HepG2 (cell line): ENCODE data around the gene ZBTB32. TPM values are rescaled to one million over a fixed set of nuclear protein-coding genes. Genes with fewer than 3 reads are reported as not detected.

Experiments
- DNMT3B ChIP-seq: conservative IDR thresholded peaks from 2 replicates; pipeline ENCODE4 v1.6.1; 2016; ENCODE audit warnings: missing biosample characterization, control low read depth
- ERF ChIP-seq: IDR thresholded peaks from 2 replicates; pipeline ENCODE4 v1.6.1; 2018; ENCODE audit warnings: missing biosample characterization, missing genetic modification reagents
- GPN1 ChIP-seq: sonication (generic); formaldehyde crosslinking; IDR thresholded peaks from 2 replicates; pipeline ENCODE4 v1.5.1; 2020; ENCODE audit warnings: missing genetic modification reagents, borderline replicate concordance
- HNRNPK ChIP-seq: fragments of 200-400 bp; formaldehyde crosslinking; IDR thresholded peaks from 2 replicates; pipeline ENCODE4 v1.6.1; 2018; ENCODE audit warnings: low read length, low read depth, moderate library complexity, mild to moderate bottlenecking; ENCODE audit not compliant: poor library complexity, severe bottlenecking
- MBNL3 ChIP-seq: fragments of 250-450 bp; sonication (Bioruptor Pico); conservative IDR thresholded peaks from 2 replicates; pipeline ENCODE4 v1.8.0; 2022; ENCODE audit warnings: mild to moderate bottlenecking, inconsistent platforms
- NFKB2 ChIP-seq: sonication (generic); formaldehyde crosslinking; IDR thresholded peaks from 2 replicates; pipeline ENCODE4 v1.4.0; 2020; ENCODE audit warnings: missing genetic modification reagents, borderline replicate concordance
- PCBP1 ChIP-seq: fragments of 200-400 bp; formaldehyde crosslinking; IDR thresholded peaks from 2 replicates; pipeline ENCODE4 v1.6.1; 2017; ENCODE audit warnings: mild to moderate bottlenecking, low read depth, low read length, borderline replicate concordance
- SNRNP70 ChIP-seq: fragments of 200-400 bp; formaldehyde crosslinking; IDR thresholded peaks from 2 replicates; pipeline ENCODE4 v1.6.1; 2017; ENCODE audit warnings: mild to moderate bottlenecking, low read depth, low read length, moderate library complexity
- SRF ChIP-seq: IDR thresholded peaks from 2 replicates; pipeline ENCODE4 v1.6.1; 2011; ENCODE audit warnings: mild to moderate bottlenecking, low read depth, low read length, moderate library complexity
- ZFP90 ChIP-seq: sonication (generic); formaldehyde crosslinking; IDR thresholded peaks from 2 replicates; pipeline ENCODE4 v1.8.0; 2022; ENCODE audit warnings: missing genetic modification reagents, mild to moderate bottlenecking, inconsistent platforms, borderline replicate concordance
- ZNF383 ChIP-seq: sonication (generic); formaldehyde crosslinking; IDR thresholded peaks from 2 replicates; pipeline ENCODE4 v1.4.0; 2020; ENCODE audit warnings: missing genetic modification reagents, mild to moderate bottlenecking, borderline replicate concordance
- ZNF547 ChIP-seq: sonication (generic); formaldehyde crosslinking; IDR thresholded peaks from 2 replicates; pipeline ENCODE4 v1.5.1; 2020; ENCODE audit warnings: mild to moderate bottlenecking, missing genetic modification reagents
- ZNF674 ChIP-seq: sonication (generic); formaldehyde crosslinking; IDR thresholded peaks from 2 replicates; pipeline ENCODE4 v1.5.0; 2020; ENCODE audit warnings: low read depth, mild to moderate bottlenecking, missing genetic modification reagents
- polyA plus RNA-seq, 8 experiments: library from polyadenylated mRNA; depleted of rRNA in 3 of 8; stranded (reverse) in 7 of 8; unstranded in 1 of 8; fragments of >200 nt; fragmentation: Illumina TruSeq in 4 of 8; extraction: Trizol in 4 of 8; gene quantifications; 2 replicates each; pipeline versions ENCODE4 v1.2.1 to v1.2.3, GENCODE V29; 2011 to 2016; ENCODE audit warnings: low read depth in 4 of 8, missing spikeins in 1 of 8, mixed read lengths in 1 of 8; ENCODE audit not compliant: insufficient read depth in 1 of 8
- total RNA-seq, 5 experiments: library from RNA; depleted of rRNA; stranded (reverse); fragments of >200 nt; fragmentation: Illumina TruSeq; extraction: Trizol; gene quantifications; 2 replicates each; pipeline ENCODE4 v1.2.3, GENCODE V29; 2016; ENCODE audit warnings: low read depth in 1 of 5
- TF ChIP-seq, protein P1 (sequence below): sonication (generic); formaldehyde crosslinking; conservative IDR thresholded peaks from 2 replicates; pipeline ENCODE4 v1.4.0; 2020; ENCODE audit warnings: missing genetic modification reagents
- TF ChIP-seq, protein P2 (sequence below): sonication (generic); formaldehyde crosslinking; IDR thresholded peaks from 2 replicates; pipeline ENCODE4 v1.4.0; 2020; ENCODE audit warnings: missing genetic modification reagents, mild to moderate bottlenecking, borderline replicate concordance
- TF ChIP-seq, protein P3 (sequence below): sonication (generic); formaldehyde crosslinking; IDR thresholded peaks from 2 replicates; pipeline ENCODE4 v1.5.0; 2020; ENCODE audit warnings: missing genetic modification reagents
- TF ChIP-seq, protein P4 (sequence below): sonication (generic); formaldehyde crosslinking; IDR thresholded peaks from 2 replicates; pipeline ENCODE4 v1.4.0; 2020; ENCODE audit warnings: missing genetic modification reagents
- TF ChIP-seq, protein P5 (sequence below): sonication (generic); formaldehyde crosslinking; IDR thresholded peaks from 2 replicates; pipeline ENCODE4 v1.4.0; 2020; ENCODE audit warnings: mild to moderate bottlenecking, low read depth, missing genetic modification reagents

The ZBTB32 gene
- total and polyA plus RNA-seq, 2 of the 13 experiments (the other 11 are each of a cell fraction or from before 2014, with no cell fraction given), result not detected

DNA sequence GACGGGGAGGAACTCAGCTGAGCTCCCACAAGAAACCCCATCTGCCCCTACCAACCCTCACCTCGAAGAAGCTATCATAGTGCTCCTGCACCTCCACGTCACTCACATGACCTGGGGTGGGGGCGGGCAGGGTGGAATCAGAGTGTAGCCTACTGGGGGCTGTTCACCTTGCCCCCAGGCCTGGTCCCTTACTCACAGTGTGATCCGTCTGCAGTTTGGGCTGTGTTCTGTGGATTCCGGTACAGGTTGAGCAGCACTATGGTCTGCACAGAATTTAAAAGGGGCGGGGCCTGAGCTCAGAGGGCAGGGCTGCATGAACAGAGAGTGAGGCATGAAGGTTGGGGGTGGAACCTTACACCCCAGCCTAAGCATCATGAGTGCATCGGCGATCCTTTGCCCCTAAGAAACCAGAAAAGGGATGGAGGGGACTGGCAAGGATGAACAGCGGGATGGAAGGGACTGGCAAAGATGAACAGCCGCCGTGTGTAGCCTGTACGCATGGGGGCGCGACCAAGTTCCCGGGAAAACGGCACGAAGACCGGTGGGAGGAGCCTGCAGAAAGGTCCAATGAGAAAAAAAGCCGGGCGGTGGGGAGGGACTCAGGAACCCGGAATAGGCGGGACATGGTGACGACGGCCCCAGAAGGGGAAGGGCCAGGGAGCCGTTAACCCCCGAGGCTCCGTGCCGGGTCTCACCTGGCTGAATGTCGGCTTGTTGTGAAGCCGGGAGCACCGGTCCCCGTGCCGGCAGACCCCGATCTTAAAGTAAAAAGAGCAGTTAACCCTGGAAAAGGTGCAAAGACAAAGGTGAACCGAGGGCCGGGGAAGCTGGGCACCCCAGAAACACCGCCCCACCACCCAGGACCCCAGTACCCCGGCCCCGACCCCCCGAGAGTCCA is 40.3 kb downstream of the ZBTB32 start (continued):
- TF ChIP-seq, protein P1, sequence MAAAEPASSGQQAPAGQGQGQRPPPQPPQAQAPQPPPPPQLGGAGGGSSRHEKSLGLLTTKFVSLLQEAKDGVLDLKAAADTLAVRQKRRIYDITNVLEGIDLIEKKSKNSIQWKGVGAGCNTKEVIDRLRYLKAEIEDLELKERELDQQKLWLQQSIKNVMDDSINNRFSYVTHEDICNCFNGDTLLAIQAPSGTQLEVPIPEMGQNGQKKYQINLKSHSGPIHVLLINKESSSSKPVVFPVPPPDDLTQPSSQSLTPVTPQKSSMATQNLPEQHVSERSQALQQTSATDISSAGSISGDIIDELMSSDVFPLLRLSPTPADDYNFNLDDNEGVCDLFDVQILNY (CRISPR knock-in tag), result no peak
- TF ChIP-seq ERF (CRISPR knock-in tag), result no peak; the same call in 1 of the 2 replicates
- peak; percentile 62; the same call in 1 of the 2 replicates for TF ChIP-seq PCBP1
- TF ChIP-seq, protein P2, sequence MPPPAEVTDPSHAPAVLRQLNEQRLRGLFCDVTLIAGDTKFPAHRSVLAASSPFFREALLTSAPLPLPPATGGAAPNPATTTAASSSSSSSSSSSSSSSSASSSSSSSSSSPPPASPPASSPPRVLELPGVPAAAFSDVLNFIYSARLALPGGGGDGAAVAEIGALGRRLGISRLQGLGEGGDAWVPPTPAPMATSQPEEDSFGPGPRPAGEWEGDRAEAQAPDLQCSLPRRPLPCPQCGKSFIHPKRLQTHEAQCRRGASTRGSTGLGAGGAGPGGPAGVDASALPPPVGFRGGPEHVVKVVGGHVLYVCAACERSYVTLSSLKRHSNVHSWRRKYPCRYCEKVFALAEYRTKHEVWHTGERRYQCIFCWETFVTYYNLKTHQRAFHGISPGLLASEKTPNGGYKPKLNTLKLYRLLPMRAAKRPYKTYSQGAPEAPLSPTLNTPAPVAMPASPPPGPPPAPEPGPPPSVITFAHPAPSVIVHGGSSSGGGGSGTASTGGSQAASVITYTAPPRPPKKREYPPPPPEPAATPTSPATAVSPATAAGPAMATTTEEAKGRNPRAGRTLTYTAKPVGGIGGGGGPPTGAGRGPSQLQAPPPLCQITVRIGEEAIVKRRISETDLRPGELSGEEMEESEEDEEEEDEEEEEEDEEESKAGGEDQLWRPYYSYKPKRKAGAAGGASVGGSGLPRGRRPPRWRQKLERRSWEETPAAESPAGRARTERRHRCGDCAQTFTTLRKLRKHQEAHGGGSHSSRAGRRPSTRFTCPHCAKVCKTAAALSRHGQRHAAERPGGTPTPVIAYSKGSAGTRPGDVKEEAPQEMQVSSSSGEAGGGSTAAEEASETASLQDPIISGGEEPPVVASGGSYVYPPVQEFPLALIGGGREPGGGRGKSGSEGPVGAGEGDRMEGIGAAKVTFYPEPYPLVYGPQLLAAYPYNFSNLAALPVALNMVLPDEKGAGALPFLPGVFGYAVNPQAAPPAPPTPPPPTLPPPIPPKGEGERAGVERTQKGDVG (CRISPR knock-in tag), result no peak
- TF ChIP-seq, protein P3, sequence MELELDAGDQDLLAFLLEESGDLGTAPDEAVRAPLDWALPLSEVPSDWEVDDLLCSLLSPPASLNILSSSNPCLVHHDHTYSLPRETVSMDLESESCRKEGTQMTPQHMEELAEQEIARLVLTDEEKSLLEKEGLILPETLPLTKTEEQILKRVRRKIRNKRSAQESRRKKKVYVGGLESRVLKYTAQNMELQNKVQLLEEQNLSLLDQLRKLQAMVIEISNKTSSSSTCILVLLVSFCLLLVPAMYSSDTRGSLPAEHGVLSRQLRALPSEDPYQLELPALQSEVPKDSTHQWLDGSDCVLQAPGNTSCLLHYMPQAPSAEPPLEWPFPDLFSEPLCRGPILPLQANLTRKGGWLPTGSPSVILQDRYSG, result no peak
- TF ChIP-seq MBNL3 (CRISPR knock-in tag), result no peak
- TF ChIP-seq HNRNPK, result no peak
- no peak for TF ChIP-seq DNMT3B
- TF ChIP-seq SRF, result no peak
- TF ChIP-seq ZNF383 (CRISPR knock-in tag), result no peak
- no peak for TF ChIP-seq ZNF674 (CRISPR knock-in tag)
- TF ChIP-seq, protein P4, sequence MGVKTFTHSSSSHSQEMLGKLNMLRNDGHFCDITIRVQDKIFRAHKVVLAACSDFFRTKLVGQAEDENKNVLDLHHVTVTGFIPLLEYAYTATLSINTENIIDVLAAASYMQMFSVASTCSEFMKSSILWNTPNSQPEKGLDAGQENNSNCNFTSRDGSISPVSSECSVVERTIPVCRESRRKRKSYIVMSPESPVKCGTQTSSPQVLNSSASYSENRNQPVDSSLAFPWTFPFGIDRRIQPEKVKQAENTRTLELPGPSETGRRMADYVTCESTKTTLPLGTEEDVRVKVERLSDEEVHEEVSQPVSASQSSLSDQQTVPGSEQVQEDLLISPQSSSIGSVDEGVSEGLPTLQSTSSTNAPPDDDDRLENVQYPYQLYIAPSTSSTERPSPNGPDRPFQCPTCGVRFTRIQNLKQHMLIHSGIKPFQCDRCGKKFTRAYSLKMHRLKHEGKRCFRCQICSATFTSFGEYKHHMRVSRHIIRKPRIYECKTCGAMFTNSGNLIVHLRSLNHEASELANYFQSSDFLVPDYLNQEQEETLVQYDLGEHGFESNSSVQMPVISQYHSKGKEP, result no peak
- no peak for TF ChIP-seq SNRNP70
- 0 out of 2 replicates have a peak, but pooled peaks have one; percentile 62 for TF ChIP-seq ZFP90 (CRISPR knock-in tag)
- TF ChIP-seq ZNF547, result no peak
- no peak for TF ChIP-seq NFKB2 (CRISPR knock-in tag)
- no peak for TF ChIP-seq GPN1 (CRISPR knock-in tag)
- TF ChIP-seq, protein P5, sequence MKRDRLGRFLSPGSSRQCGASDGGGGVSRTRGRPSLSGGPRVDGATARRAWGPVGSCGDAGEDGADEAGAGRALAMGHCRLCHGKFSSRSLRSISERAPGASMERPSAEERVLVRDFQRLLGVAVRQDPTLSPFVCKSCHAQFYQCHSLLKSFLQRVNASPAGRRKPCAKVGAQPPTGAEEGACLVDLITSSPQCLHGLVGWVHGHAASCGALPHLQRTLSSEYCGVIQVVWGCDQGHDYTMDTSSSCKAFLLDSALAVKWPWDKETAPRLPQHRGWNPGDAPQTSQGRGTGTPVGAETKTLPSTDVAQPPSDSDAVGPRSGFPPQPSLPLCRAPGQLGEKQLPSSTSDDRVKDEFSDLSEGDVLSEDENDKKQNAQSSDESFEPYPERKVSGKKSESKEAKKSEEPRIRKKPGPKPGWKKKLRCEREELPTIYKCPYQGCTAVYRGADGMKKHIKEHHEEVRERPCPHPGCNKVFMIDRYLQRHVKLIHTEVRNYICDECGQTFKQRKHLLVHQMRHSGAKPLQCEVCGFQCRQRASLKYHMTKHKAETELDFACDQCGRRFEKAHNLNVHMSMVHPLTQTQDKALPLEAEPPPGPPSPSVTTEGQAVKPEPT (CRISPR knock-in tag), result no peak; the same call in 1 of the 2 replicates
